Measurements from ENCODE around the gene ASIC4.

The ASIC4 gene

GRCh38 chr2:219537657-219538488 lies 23.6 kb downstream of the ASIC4 start:
- peak; percentile 34 for DNase-seq

- peak; percentile 75 for DNase-seq
Measured at GRCh38 chr2:219538504-219538951, 24.2 kb downstream of the ASIC4 start.

- peak; percentile 42 for DNase-seq
Measured at GRCh38 chr2:219538956-219539788, 24.9 kb downstream of the ASIC4 start.

- DNase-seq: peak; percentile 52
Measured at GRCh38 chr2:219539926-219540678, 25.8 kb downstream of the ASIC4 start.

- DNase-seq: no peak
Measured at GRCh38 chr2:219540784-219541504, 26.7 kb downstream of the ASIC4 start.

- DNase-seq: peak; percentile 94
Measured at GRCh38 chr2:219541611-219542180, 27.4 kb downstream of the ASIC4 start.

GRCh38 chr2:219542931-219543595 lies 28.8 kb downstream of the ASIC4 start:
- DNase-seq: no peak

- peak; percentile 99 for DNase-seq
Measured at GRCh38 chr2:219543596-219544358, 29.5 kb downstream of the ASIC4 start, which contains the start of the genes CHPF and TMEM198. TSS of gene CHPF (minus strand) at chr2:219543809. CDS start at chr2:219543538, 271 bp downstream. TSS of gene TMEM198 (plus strand) at chr2:219544028. CDS start at chr2:219544728, 700 bp downstream.

- DNase-seq: no peak
Measured at GRCh38 chr2:219544567-219544966, 30.3 kb downstream of the ASIC4 start.

- no peak for DNase-seq
Measured at GRCh38 chr2:219545295-219545942, 31.1 kb downstream of the ASIC4 start.

- no peak for DNase-seq
Measured at GRCh38 chr2:219545943-219546352, 31.7 kb downstream of the ASIC4 start.

- DNase-seq: no peak
Measured at GRCh38 chr2:219547621-219548020, 33.3 kb downstream of the ASIC4 start.

GRCh38 chr2:219548990-219549389 lies 34.7 kb downstream of the ASIC4 start:
- DNase-seq: no peak

GRCh38 chr2:219549619-219550018 lies 35.3 kb downstream of the ASIC4 start:
- DNase-seq: no peak

GRCh38 chr2:219551441-219552381 lies 37.4 kb downstream of the ASIC4 start:
- peak; percentile 44 for DNase-seq

GRCh38 chr2:219552382-219553167 lies 38.3 kb downstream of the ASIC4 start:
- peak; percentile 98 for DNase-seq

- DNase-seq: no peak
Measured at GRCh38 chr2:219553168-219553417, 38.8 kb downstream of the ASIC4 start.

GRCh38 chr2:219553463-219553963 lies 39.2 kb downstream of the ASIC4 start:
- no peak for DNase-seq

All from retina (tissue), 1 donor.